Endometrial microvascular endothelial cells (primary cell): ENCODE data around the gene FBLN5. TPM values are rescaled to one million over a fixed set of nuclear protein-coding genes. Genes with fewer than 3 reads are reported as not detected.
"Not testable (repeated sequence)": the region's sequence is repeated elsewhere in the genome, so short reads cannot be mapped to it uniquely, and the experiment has no call there.

Experiments
- in situ Hi-C: cut with HindIII; loops from 2 replicates; pipeline ENCODE4 v1.10.0; 2017; ENCODE audit warnings: low sequenced_read_pairs, low pct_unique_long_range_greater_than_20kb; ENCODE audit errors: inconsistent ontology term
- total RNA-seq: library from RNA; depleted of rRNA; stranded (reverse); fragments of >200 nt; gene quantifications from one replicate; pipeline ENCODE4 v1.2.3, GENCODE V29; 2015; ENCODE audit errors: inconsistent ontology term

FBLN5 gene
- total RNA-seq, 1 donor from 2014 or later: 0.28 TPM

- in situ Hi-C loops: no loop called here
Observed at GRCh38 chr14:91918186-91918883, 29.2 kb downstream of the FBLN5 start.

- in situ Hi-C loops: no loop called here
Observed at GRCh38 chr14:91912035-91912434, 35.5 kb downstream of the FBLN5 start.

GRCh38 chr14:91911474-91912032, 35.9 kb downstream of the FBLN5 start:
- in situ Hi-C loops: no loop called here

- in situ Hi-C loops: no loop called here
Observed at GRCh38 chr14:91910196-91910595, 37.3 kb downstream of the FBLN5 start.

GRCh38 chr14:91906374-91906773, 41.1 kb downstream of the FBLN5 start:
- in situ Hi-C loops: no loop called here

- in situ Hi-C loops: no loop called here
Observed at GRCh38 chr14:91904956-91905645, 42.4 kb downstream of the FBLN5 start.

GRCh38 chr14:91904483-91904882, 43.0 kb downstream of the FBLN5 start:
- in situ Hi-C loops: no loop called here

- in situ Hi-C loops: no loop called here
Observed at GRCh38 chr14:91903070-91903469, 44.4 kb downstream of the FBLN5 start.

GRCh38 chr14:91902336-91902735, 45.2 kb downstream of the FBLN5 start:
- in situ Hi-C loops: no loop called here

GRCh38 chr14:91901449-91902226, 45.9 kb downstream of the FBLN5 start:
- in situ Hi-C loops: no loop called here

GRCh38 chr14:91899806-91900205, 47.7 kb downstream of the FBLN5 start:
- in situ Hi-C loops: no loop called here

- in situ Hi-C loops: no loop called here
Observed at GRCh38 chr14:91899213-91899612, 48.3 kb downstream of the FBLN5 start.

GRCh38 chr14:91898372-91898771, 49.1 kb downstream of the FBLN5 start:
- in situ Hi-C loops: no loop called here

GRCh38 chr14:91897716-91898115, 49.8 kb downstream of the FBLN5 start:
- in situ Hi-C loops: not testable (repeated sequence)

GRCh38 chr14:91897106-91897701, 50.3 kb downstream of the FBLN5 start:
- in situ Hi-C loops: no loop called here

GRCh38 chr14:91896419-91896818, 51.1 kb downstream of the FBLN5 start:
- in situ Hi-C loops: no loop called here

GRCh38 chr14:91893669-91894068, 53.8 kb downstream of the FBLN5 start:
- in situ Hi-C loops: no loop called here

GRCh38 chr14:91893007-91893406, 54.5 kb downstream of the FBLN5 start:
- in situ Hi-C loops: no loop called here

GRCh38 chr14:91891721-91892220, 55.7 kb downstream of the FBLN5 start:
- in situ Hi-C loops: no loop called here
